Measurements from ENCODE around the gene DLK1. TPM values are rescaled to one million over a fixed set of nuclear protein-coding genes. Genes with fewer than 3 reads are reported as not detected.

The DLK1 gene
- total RNA-seq, 1 donor from 2014 or later, result not detected

DNA sequence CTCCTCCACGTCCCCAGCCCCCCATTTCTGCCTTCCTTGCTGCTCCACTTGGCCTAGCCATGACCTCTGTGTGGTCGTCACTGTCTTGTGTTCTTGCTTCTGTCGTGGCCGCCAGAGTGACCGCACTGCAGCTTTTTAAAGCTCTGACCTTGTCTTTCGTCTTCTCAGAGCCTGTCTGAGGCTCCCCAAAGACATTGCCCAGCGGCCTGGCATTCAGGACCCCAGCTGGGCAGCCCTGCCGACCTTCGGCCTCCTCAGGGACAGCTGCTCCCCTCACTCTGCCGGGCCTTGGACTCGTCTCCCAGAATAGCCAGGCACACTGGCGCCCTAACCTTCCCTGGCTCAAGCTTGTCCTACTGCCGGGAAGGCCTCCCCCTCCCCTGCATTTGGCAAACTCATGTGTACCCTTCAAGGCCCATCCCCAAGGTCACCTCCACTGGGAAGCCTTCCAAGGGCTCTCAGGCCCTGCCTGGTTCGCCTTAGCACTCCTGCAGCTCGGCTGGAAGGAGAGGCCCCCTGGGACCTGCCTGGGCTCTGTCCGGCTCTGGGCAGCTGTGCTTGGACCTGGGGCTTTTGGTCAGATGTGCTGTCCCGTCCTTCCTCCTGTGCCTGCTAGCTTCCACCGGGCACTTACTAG is 15.7 kb upstream of the DLK1 start:
- no peak for TF ChIP-seq CTCF (IDR thresholded peaks at IDR 0.05; ENCODE audit: insufficient read depth, low read length, severe bottlenecking)
- H3K36me3 ChIP-seq (ENCODE audit: control insufficient read depth, insufficient read depth, low read length), result no peaks in the 10 kb centered on the region
- FAIRE-seq (no peak), DNase-seq (ENCODE audit: low read depth) (no peak)
- H3K27me3 ChIP-seq (ENCODE audit: control insufficient read depth, insufficient read depth, low read length), result no peaks in the 10 kb centered on the region
- no peak overlapping the region for H3K4me3 ChIP-seq (ENCODE audit: low read depth, low read length)

- no peak for DNase-seq (ENCODE audit: low read depth)
- no peak for FAIRE-seq
- Histone ChIP-seq H3K36me3 (ENCODE audit: control insufficient read depth, insufficient read depth, low read length) (no peaks in the 10 kb centered on the region), H3K4me3 (ENCODE audit: low read depth, low read length) (no peak overlapping the region), H3K27me3 (ENCODE audit: control insufficient read depth, insufficient read depth, low read length) (no peaks in the 10 kb centered on the region)
- no peak for TF ChIP-seq CTCF (IDR thresholded peaks at IDR 0.05; ENCODE audit: insufficient read depth, low read length, severe bottlenecking)
Observed at GRCh38 chr14:100711493-100711892, 15.2 kb upstream of the DLK1 start.

DNA sequence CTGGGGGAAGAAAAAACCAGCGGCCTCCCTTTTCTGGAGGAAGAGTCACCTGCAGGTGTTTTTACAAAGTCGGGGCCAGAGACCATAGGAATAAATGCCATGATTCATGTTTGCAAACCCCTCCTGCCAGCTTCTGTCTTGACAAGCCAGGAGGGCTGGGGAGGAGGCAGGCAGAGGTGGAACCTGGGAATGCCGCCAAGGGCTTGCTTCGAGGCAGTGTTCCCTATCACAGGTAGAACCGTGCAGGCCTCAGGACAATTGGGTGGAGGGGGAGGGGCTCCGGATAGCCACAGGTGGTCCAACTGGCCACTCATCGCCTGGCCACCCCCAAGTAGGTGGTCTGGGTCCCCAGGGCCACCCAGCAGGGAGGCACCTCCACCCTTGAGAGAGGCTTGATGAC is 14.2 kb upstream of the DLK1 start:
- no peak for TF ChIP-seq CTCF (IDR thresholded peaks at IDR 0.05; ENCODE audit: insufficient read depth, low read length, severe bottlenecking)
- H3K4me3 ChIP-seq (ENCODE audit: low read depth, low read length), result no peak overlapping the region
- DNase-seq (ENCODE audit: low read depth) (peak; percentile 77), FAIRE-seq (no peak)
- H3K36me3 ChIP-seq (ENCODE audit: control insufficient read depth, insufficient read depth, low read length), result no peaks in the 10 kb centered on the region
- H3K27me3 ChIP-seq (ENCODE audit: control insufficient read depth, insufficient read depth, low read length), result peaks cover 1% of the 10 kb centered on the region

GRCh38 chr14:100713705-100714104 is 13.0 kb upstream of the DLK1 start:
- H3K36me3 ChIP-seq (ENCODE audit: control insufficient read depth, insufficient read depth, low read length), result no peaks in the 10 kb centered on the region
- no peak for TF ChIP-seq CTCF (IDR thresholded peaks at IDR 0.05; ENCODE audit: insufficient read depth, low read length, severe bottlenecking)
- no peak for FAIRE-seq
- H3K27me3 ChIP-seq (ENCODE audit: control insufficient read depth, insufficient read depth, low read length), result peaks cover 1% of the 10 kb centered on the region
- no peak for DNase-seq (ENCODE audit: low read depth)
- no peak overlapping the region for H3K4me3 ChIP-seq (ENCODE audit: low read depth, low read length)

DNA sequence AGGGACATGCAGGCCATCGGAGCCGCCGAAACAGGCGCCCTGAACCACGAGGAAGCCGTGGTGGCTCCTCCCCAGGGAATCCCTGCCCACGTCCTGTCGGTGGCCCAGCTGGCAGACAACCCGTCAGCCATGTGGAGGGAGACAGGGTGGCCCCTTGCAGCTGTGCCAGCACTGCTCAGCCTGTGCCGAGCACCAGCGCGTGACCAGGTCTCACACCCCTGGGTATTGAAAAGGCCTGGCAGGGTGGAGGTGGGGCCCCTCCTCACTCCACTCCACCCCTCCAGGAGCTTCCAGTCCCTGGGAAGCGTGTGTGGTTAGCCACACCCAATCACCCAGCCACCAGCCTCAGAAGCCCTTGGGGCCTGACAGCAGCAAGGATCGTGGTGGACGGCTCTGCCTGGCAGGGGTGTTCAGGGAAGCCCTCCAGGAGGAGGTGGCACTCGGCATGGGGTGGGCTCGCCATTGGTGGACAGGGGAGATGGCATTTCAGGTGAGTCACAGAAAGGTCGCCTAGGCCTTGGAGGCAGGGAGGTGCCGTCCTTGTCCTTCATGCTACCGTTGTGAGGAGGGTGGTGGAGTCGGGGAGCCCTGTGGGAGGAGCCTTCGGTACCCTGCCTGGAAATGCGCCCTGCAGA is 12.3 kb upstream of the DLK1 start:
- FAIRE-seq (peak; percentile 80), DNase-seq (ENCODE audit: low read depth) (no peak)
- H3K4me3 ChIP-seq (ENCODE audit: low read depth, low read length), result no peak overlapping the region
- no peaks in the 10 kb centered on the region for H3K36me3 ChIP-seq (ENCODE audit: control insufficient read depth, insufficient read depth, low read length)
- TF ChIP-seq CTCF (IDR thresholded peaks at IDR 0.05; ENCODE audit: insufficient read depth, low read length, severe bottlenecking), result no peak
- peaks cover 1% of the 10 kb centered on the region for H3K27me3 ChIP-seq (ENCODE audit: control insufficient read depth, insufficient read depth, low read length)

DNA sequence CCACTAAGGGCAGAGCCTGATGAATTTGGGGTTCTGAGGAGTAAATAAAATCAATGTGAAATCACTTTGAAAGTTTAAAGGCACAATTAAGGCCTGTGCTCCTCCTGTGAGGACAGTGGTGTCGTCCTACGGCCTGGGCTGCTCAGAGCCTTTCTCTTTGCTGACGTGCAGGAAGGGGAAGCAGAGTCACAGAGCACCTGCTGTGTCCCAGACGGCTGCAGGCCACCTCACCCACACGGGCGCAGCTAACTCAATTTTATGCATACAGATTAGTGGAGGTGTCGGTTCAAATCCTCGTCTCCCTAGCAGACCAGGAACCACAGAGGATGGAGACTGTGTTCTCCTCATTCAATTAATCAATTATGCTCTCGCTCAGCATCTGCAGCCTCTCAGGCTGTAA is 11.4 kb upstream of the DLK1 start:
- DNase-seq (ENCODE audit: low read depth), result no peak
- FAIRE-seq, result no peak
- no peak overlapping the region for H3K4me3 ChIP-seq (ENCODE audit: low read depth, low read length)
- no peak for TF ChIP-seq CTCF (IDR thresholded peaks at IDR 0.05; ENCODE audit: insufficient read depth, low read length, severe bottlenecking)
- no peaks in the 10 kb centered on the region for H3K36me3 ChIP-seq (ENCODE audit: control insufficient read depth, insufficient read depth, low read length)
- peaks cover 1% of the 10 kb centered on the region for H3K27me3 ChIP-seq (ENCODE audit: control insufficient read depth, insufficient read depth, low read length)
